OCI-LY7 (cell line): ENCODE results near the gene SNRNP25.

Experiments used
- EZH2phosphoT487 ChIP-seq: fragments of 200-600 bp; sonication (generic); IDR thresholded peaks from 2 replicates; pipeline ENCODE4 v1.6.1; 2018; ENCODE audit warnings: low read depth, borderline replicate concordance, mild to moderate bottlenecking, mixed run types, antibody characterized with exemption, low read length, moderate library complexity, mixed read lengths
- TF ChIP-seq, protein P1 (sequence below): fragments of 200-600 bp; sonication (generic); conservative IDR thresholded peaks from 2 replicates; pipeline ENCODE4 v1.5.1; 2014; ENCODE audit warnings: mild to moderate bottlenecking, antibody characterized with exemption, low read length, moderate library complexity, mixed read lengths

DNA sequence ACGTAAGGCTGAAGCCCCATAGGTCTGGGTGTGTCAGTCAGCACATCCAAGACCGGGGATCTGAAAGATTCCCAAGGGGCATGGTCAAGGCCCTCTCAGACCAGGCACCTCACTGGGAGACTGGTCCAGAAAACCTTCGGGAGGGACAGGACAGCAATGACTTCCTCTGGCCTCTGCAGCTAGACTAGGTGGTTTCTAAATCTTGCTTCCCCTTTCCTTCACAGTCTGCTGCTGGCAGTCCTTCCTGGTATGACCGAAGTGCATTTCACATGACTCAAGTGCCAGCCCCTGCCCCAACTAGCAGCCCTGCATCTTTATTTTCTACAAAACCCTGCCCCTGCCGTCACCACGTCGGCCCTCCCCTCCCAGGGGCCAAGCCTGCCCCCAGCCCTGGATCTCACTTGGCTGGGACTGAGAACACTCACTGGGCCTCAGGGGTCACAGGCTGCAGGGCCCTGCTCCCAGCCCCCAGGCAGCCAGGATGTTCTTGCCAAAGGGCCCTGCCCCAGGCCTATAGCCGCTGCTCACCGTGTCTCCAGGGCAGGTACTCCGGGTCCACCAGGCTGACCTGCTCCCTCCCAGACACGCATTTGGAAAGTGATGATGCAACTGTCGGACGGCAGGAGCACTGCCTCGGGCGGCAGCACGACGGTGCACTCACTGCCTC lies 18.5 kb upstream of the SNRNP25 start:
- TF ChIP-seq, protein P1, sequence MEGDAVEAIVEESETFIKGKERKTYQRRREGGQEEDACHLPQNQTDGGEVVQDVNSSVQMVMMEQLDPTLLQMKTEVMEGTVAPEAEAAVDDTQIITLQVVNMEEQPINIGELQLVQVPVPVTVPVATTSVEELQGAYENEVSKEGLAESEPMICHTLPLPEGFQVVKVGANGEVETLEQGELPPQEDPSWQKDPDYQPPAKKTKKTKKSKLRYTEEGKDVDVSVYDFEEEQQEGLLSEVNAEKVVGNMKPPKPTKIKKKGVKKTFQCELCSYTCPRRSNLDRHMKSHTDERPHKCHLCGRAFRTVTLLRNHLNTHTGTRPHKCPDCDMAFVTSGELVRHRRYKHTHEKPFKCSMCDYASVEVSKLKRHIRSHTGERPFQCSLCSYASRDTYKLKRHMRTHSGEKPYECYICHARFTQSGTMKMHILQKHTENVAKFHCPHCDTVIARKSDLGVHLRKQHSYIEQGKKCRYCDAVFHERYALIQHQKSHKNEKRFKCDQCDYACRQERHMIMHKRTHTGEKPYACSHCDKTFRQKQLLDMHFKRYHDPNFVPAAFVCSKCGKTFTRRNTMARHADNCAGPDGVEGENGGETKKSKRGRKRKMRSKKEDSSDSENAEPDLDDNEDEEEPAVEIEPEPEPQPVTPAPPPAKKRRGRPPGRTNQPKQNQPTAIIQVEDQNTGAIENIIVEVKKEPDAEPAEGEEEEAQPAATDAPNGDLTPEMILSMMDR, result no peak
- no peak for TF ChIP-seq EZH2phosphoT487
